ELR (cell line): ENCODE results near the gene SLC6A19.
A peak's percentile ranks its signal among the peaks of the same experiment; 100 is the strongest.
"Not testable (repeated sequence)": the region's sequence is repeated elsewhere in the genome, so short reads cannot be mapped to it uniquely, and the experiment has no call there.

Experiments used
- DNase-seq: peaks from one replicate; pipeline ENCODE4 v3.0.0-alpha.2; 2015; ENCODE audit warnings: low read depth

SLC6A19 gene

GRCh38 chr5:1265461-1266455 lies 64.4 kb downstream of the SLC6A19 start:
- no peak for DNase-seq

- no peak for DNase-seq
These were observed 65.4 kb downstream of the SLC6A19 start for GRCh38 chr5:1266791-1267190.

GRCh38 chr5:1267464-1267863 lies 66.1 kb downstream of the SLC6A19 start:
- not testable (repeated sequence) for DNase-seq

- DNase-seq: no peak
These were observed 66.7 kb downstream of the SLC6A19 start for GRCh38 chr5:1268056-1268455.

- no peak for DNase-seq
These were observed 67.3 kb downstream of the SLC6A19 start for GRCh38 chr5:1268666-1269065.

GRCh38 chr5:1270426-1270825 lies 69.0 kb downstream of the SLC6A19 start:
- no peak for DNase-seq

- peak; percentile 30 for DNase-seq
These were observed 69.8 kb downstream of the SLC6A19 start for GRCh38 chr5:1270933-1271914.

- DNase-seq: peak; percentile 32
These were observed 70.8 kb downstream of the SLC6A19 start for GRCh38 chr5:1272201-1272600.

GRCh38 chr5:1273745-1274144 lies 72.3 kb downstream of the SLC6A19 start:
- DNase-seq: no peak

GRCh38 chr5:1274471-1274870 lies 73.1 kb downstream of the SLC6A19 start:
- no peak for DNase-seq
